Suprapubic skin (tissue), 4 donors: ENCODE data around the gene AK1.

ENCODE experiments used
- CTCF ChIP-seq, 2 donors: fragments of 200-600 bp in 1 of 2; fragments of 450-650 bp in 1 of 2; sonication (generic) in 1 of 2; IDR thresholded peaks; one replicate each; pipeline ENCODE4 v1.5.1; 2016 to 2019; ENCODE audit warnings: antibody characterized with exemption in 2 of 2, mild to moderate bottlenecking in 1 of 2, moderate library complexity in 1 of 2
- EP300 ChIP-seq: sonication (generic); formaldehyde crosslinking; IDR thresholded peaks from one replicate; pipeline ENCODE4 v1.6.1; 2017; ENCODE audit warnings: antibody characterized with exemption
- POLR2AphosphoS5 ChIP-seq, 3 donors: sonication (generic); formaldehyde crosslinking; IDR thresholded peaks; one replicate each; pipeline ENCODE4 v1.6.1; 2017; ENCODE audit warnings: antibody characterized with exemption in 3 of 3

- TF ChIP-seq CTCF (IDR thresholded peaks at IDR 0.05) (no peak), EP300 (no peak), POLR2AphosphoS5 (IDR thresholded peaks at IDR 0.05) (no peak)
Observed at GRCh38 chr9:127846443-127847177, 30.9 kb downstream of the AK1 start.
